ENCODE results near the gene IQCF2.
"Not testable (repeated sequence)": the region's sequence is repeated elsewhere in the genome, so short reads cannot be mapped to it uniquely, and the experiment has no call there.

Gene IQCF2

GRCh38 chr3:51891242-51892039 is 30.0 kb downstream of the IQCF2 start:
- Histone ChIP-seq H3K4me1 (no peaks in the 10 kb centered on the region), H3K27me3 (peaks cover 0 to 6% of the 10 kb centered on the region in 2 donors), H3K36me3 (no peaks in the 10 kb centered on the region), H3K4me3 (no peak overlapping the region), H3K27ac (no peak overlapping the region), H3K9me3 (no peaks in the 10 kb centered on the region)
- TF ChIP-seq CTCF (IDR thresholded peaks at IDR 0.05), result no peak
- DNase-seq, result no peak
- intact Hi-C loops (cut with DNase I; ENCODE audit: low total_unique reads), result no loop called here

GRCh38 chr3:51894391-51894790 is 33.0 kb downstream of the IQCF2 start:
- H3K9me3 ChIP-seq, result no peaks in the 10 kb centered on the region
- no peak overlapping the region for H3K4me3 ChIP-seq
- no peak overlapping the region for H3K27ac ChIP-seq
- H3K4me1 ChIP-seq, result no peaks in the 10 kb centered on the region
- TF ChIP-seq CTCF (IDR thresholded peaks at IDR 0.05), result no peak
- no peaks in the 10 kb centered on the region for H3K36me3 ChIP-seq
- H3K27me3 ChIP-seq, result peaks cover 0 to 2% of the 10 kb centered on the region in 2 donors
- DNase-seq, result no peak
- intact Hi-C loops (cut with DNase I; ENCODE audit: low total_unique reads), result no loop called here

GRCh38 chr3:51894939-51895338 is 33.5 kb downstream of the IQCF2 start:
- H3K36me3 ChIP-seq, result no peaks in the 10 kb centered on the region
- no peaks in the 10 kb centered on the region for H3K9me3 ChIP-seq
- H3K27me3 ChIP-seq, result peaks cover 0 to 2% of the 10 kb centered on the region in 2 donors
- DNase-seq, result no peak
- no peaks in the 10 kb centered on the region for H3K4me1 ChIP-seq
- H3K4me3 ChIP-seq, result no peak overlapping the region
- TF ChIP-seq CTCF (IDR thresholded peaks at IDR 0.05), result no peak
- no peak overlapping the region for H3K27ac ChIP-seq
- intact Hi-C loops (cut with DNase I; ENCODE audit: low total_unique reads), result no loop called here

GRCh38 chr3:51896607-51897305 is 35.3 kb downstream of the IQCF2 start:
- H3K36me3 ChIP-seq, result no peaks in the 10 kb centered on the region
- TF ChIP-seq CTCF (IDR thresholded peaks at IDR 0.05), result no peak
- H3K9me3 ChIP-seq, result no peaks in the 10 kb centered on the region
- DNase-seq, result no peak
- intact Hi-C loops (cut with DNase I; ENCODE audit: low total_unique reads), result no loop called here
- H3K4me3 ChIP-seq, result no peak overlapping the region
- H3K4me1 ChIP-seq, result no peaks in the 10 kb centered on the region
- no peaks in the 10 kb centered on the region for H3K27me3 ChIP-seq
- H3K27ac ChIP-seq, result no peak overlapping the region

GRCh38 chr3:51897391-51897790 is 36.0 kb downstream of the IQCF2 start:
- H3K4me1 ChIP-seq, result no peaks in the 10 kb centered on the region
- no peaks in the 10 kb centered on the region for H3K9me3 ChIP-seq
- no peak overlapping the region for H3K4me3 ChIP-seq
- no peak overlapping the region for H3K27ac ChIP-seq
- no peaks in the 10 kb centered on the region for H3K36me3 ChIP-seq
- intact Hi-C loops (cut with DNase I; ENCODE audit: low total_unique reads), result no loop called here
- no peak for TF ChIP-seq CTCF (IDR thresholded peaks at IDR 0.05)
- H3K27me3 ChIP-seq, result no peaks in the 10 kb centered on the region
- DNase-seq, result no peak

- H3K4me1 ChIP-seq; H3K4me3 ChIP-seq; H3K9me3 ChIP-seq; H3K27ac ChIP-seq; intact Hi-C loops (cut with DNase I; ENCODE audit: low total_unique reads); DNase-seq; H3K27me3 ChIP-seq; H3K36me3 ChIP-seq: not testable (repeated sequence)
Measured at GRCh38 chr3:51900043-51900442, 38.6 kb downstream of the IQCF2 start.

GRCh38 chr3:51902361-51902760 is 40.9 kb downstream of the IQCF2 start:
- H3K4me1 ChIP-seq; H3K4me3 ChIP-seq; H3K27ac ChIP-seq; intact Hi-C loops (cut with DNase I; ENCODE audit: low total_unique reads); H3K27me3 ChIP-seq; DNase-seq; H3K9me3 ChIP-seq; H3K36me3 ChIP-seq: not testable (repeated sequence)

All from tibial artery (tissue), 4 donors.